K562 (cell line): ENCODE results near the gene MINDY3. TPM values are rescaled to one million over a fixed set of nuclear protein-coding genes. Genes with fewer than 3 reads are reported as not detected.

Experiments
- ATAC-seq: fragments of 200-7000 bp; cut with Tn5 transposase; 3 replicates; pipeline ENCODE4 v1.9.1; 2020; ENCODE audit warnings: moderate library complexity
- BruUV-seq: library from RNA; stranded (reverse); fragments of 400-500 nt; replicated peaks from 2 replicates; lab custom pipeline; 2021; lab: Mats Ljungman, UMichigan
- CTCF ChIA-PET: fragments of 300-600 bp; formaldehyde crosslinking; extraction: SDS; loops from one replicate; lab custom pipeline; 2021; ENCODE audit warnings: low intra/inter-chr PET ratio; lab: Yijun Ruan, JAX
- POLR2A ChIA-PET: fragments of 300-600, 350-650 bp; sonication (Branson Sonifier 250); formaldehyde crosslinking; extraction: SDS; loops from one replicate; lab custom pipeline; 2021; ENCODE audit warnings: antibody characterized with exemption, inconsistent platforms; lab: Yijun Ruan, JAX
- DNase-seq, 4 experiments: peaks; one replicate each; pipeline versions ENCODE4 v3.0.0 to v3.0.0-alpha.2; 2011 to 2018; ENCODE audit warnings: low spot score in 3 of 4, mixed read lengths in 3 of 4; ENCODE audit errors: extremely low read depth in 1 of 4
- FAIRE-seq: peaks from 2 replicates; lab custom pipeline; 2011; peaks lifted over from hg19 to GRCh38; lab: Jason Lieb, UNC
- H2AFZ ChIP-seq: 2 replicates; pipeline ENCODE4 v1.6.0; 2011; ENCODE audit warnings: low read depth, low read length, control low read depth, inconsistent platforms
- H3K27ac ChIP-seq: fragments of 200-600 bp; 3 replicates; pipeline ENCODE4 v1.8.0; 2011; ENCODE audit warnings: low read depth, mild to moderate bottlenecking, control low read depth, inconsistent platforms, low read length, moderate library complexity, mixed read lengths; ENCODE audit errors: extremely low read depth
- H3K27me3 ChIP-seq, 2 experiments: fragments of 300-600 bp in 1 of 2; 2 replicates in 1 of 2; 3 replicates in 1 of 2; pipeline versions ENCODE4 v1.6.0 to v1.8.0; 2011; ENCODE audit warnings: inconsistent platforms in 2 of 2, low read length in 2 of 2, mild to moderate bottlenecking in 1 of 2, mixed read lengths in 1 of 2, moderate library complexity in 1 of 2; ENCODE audit not compliant: control insufficient read depth in 2 of 2, insufficient read depth in 2 of 2
- H3K36me3 ChIP-seq: fragments of 300-600 bp; 3 replicates; pipeline ENCODE4 v1.8.0; 2011; ENCODE audit warnings: mild to moderate bottlenecking, low read length, inconsistent platforms; ENCODE audit not compliant: control insufficient read depth, insufficient read depth
- H3K4me1 ChIP-seq, 2 experiments: fragments of 200-600 bp in 1 of 2; replicated peaks in 1 of 2; 2 replicates in 1 of 2; 3 replicates in 1 of 2; pipeline versions ENCODE4 v1.5.1 to v1.8.0; 2011; ENCODE audit warnings: inconsistent platforms in 2 of 2, low read length in 2 of 2, mild to moderate bottlenecking in 1 of 2, mixed read lengths in 1 of 2, moderate library complexity in 1 of 2; ENCODE audit not compliant: control insufficient read depth in 2 of 2, insufficient read depth in 2 of 2
- H3K4me2 ChIP-seq: 2 replicates; pipeline ENCODE4 v1.6.1; 2011; ENCODE audit warnings: low read length, control low read depth, inconsistent platforms, mixed read lengths; ENCODE audit not compliant: insufficient read depth
- H3K4me3 ChIP-seq: fragments of 200-600 bp; sonication (generic), shearing (Covaris generic); 2 replicates; pipeline ENCODE4 v1.5.1; 2016; ENCODE audit warnings: control low read depth, inconsistent platforms
- H3K79me2 ChIP-seq: fragments of 200-600 bp; 3 replicates; pipeline ENCODE4 v1.8.0; 2011; ENCODE audit warnings: low read length, inconsistent platforms; ENCODE audit not compliant: control insufficient read depth, insufficient read depth
- H3K9ac ChIP-seq, 2 experiments: 2 replicates each; pipeline versions ENCODE4 v1.6.0 to v1.6.1; 2011; ENCODE audit warnings: low read depth in 2 of 2, low read length in 2 of 2, control low read depth in 1 of 2, inconsistent platforms in 1 of 2, mild to moderate bottlenecking in 1 of 2, mixed read lengths in 1 of 2; ENCODE audit not compliant: insufficient read depth in 1 of 2
- H3K9me1 ChIP-seq: one replicate; pipeline ENCODE4 v1.6.0; 2011; ENCODE audit warnings: inconsistent platforms, mild to moderate bottlenecking, low read length, moderate library complexity; ENCODE audit not compliant: control insufficient read depth, insufficient read depth
- H3K9me3 ChIP-seq: replicated peaks from 2 replicates; pipeline ENCODE4 v1.5.1; 2011; ENCODE audit warnings: low read depth, low read length, inconsistent platforms; ENCODE audit not compliant: control insufficient read depth, insufficient read depth
- H4K20me1 ChIP-seq: replicated peaks from 2 replicates; pipeline ENCODE4 v1.6.1; 2011; ENCODE audit warnings: low read length, inconsistent platforms, mixed read lengths; ENCODE audit not compliant: control insufficient read depth, insufficient read depth
- ARID4B ChIP-seq: sonication (generic); formaldehyde crosslinking; IDR thresholded peaks from 2 replicates; pipeline ENCODE4 v1.8.0; 2022; ENCODE audit warnings: mild to moderate bottlenecking, missing genetic modification reagents
- BHLHE40 ChIP-seq: IDR thresholded peaks from 2 replicates; pipeline ENCODE4 v1.6.1; 2011; ENCODE audit warnings: low read length, improper control_type of control experiment
- CREB1 ChIP-seq, 2 experiments: sonication (generic) in 1 of 2; formaldehyde crosslinking in 1 of 2; IDR thresholded peaks; 2 replicates each; pipeline versions ENCODE4 v1.6.1 to v1.8.0; 2012 to 2022; ENCODE audit warnings: inconsistent platforms in 1 of 2, mild to moderate bottlenecking in 1 of 2, missing genetic modification reagents in 1 of 2, moderate library complexity in 1 of 2
- FOXP4 ChIP-seq: sonication (generic); formaldehyde crosslinking; IDR thresholded peaks from 2 replicates; pipeline ENCODE4 v1.8.0; 2022; ENCODE audit warnings: mild to moderate bottlenecking, missing genetic modification reagents, borderline replicate concordance
- RFX1 ChIP-seq: fragments of 450-650 bp; IDR thresholded peaks from 2 replicates; pipeline ENCODE4 v1.6.1; 2016; ENCODE audit warnings: mild to moderate bottlenecking, moderate library complexity
- ZFP1 ChIP-seq: fragments of 450-650 bp; formaldehyde crosslinking; IDR thresholded peaks from 2 replicates; pipeline ENCODE4 v1.4.0; 2020; ENCODE audit warnings: mild to moderate bottlenecking, mixed read lengths
- WGBS: fragments of 100-300 bp; shearing (Covaris generic); methylation state at CpG from one replicate; pipeline ENCODE4 v1.1.6; 2016; ENCODE audit warnings: low coverage, mixed read lengths; ENCODE audit not compliant: insufficient coverage; ENCODE audit errors: missing lambda C conversion rate; 5-methylcytosine and 5-hydroxymethylcytosine counted together
- in situ Hi-C: fragments of 300-500 bp; cut with MboI; formaldehyde crosslinking; loops from 4 replicates; pipeline ENCODE4 v1.15.0; 2018; ENCODE audit warnings: inconsistent platforms, mixed read lengths
- intact Hi-C: fragments of 100-400 bp; cut with micrococcal nuclease; formaldehyde crosslinking; loops from 2 replicates; pipeline ENCODE4 v1.14.2; 2022
- polyA plus RNA-seq, 8 experiments: library from polyadenylated mRNA; depleted of rRNA in 4 of 8; stranded (reverse) in 5 of 8; unstranded in 3 of 8; fragments of >200 nt; fragmentation: Nextera tagmentation in 2 of 8; fragmentation: Illumina TruSeq in 1 of 8; extraction: Ambion mirVana in 2 of 8; extraction: Trizol in 1 of 8; gene quantifications; 2 replicates each; pipeline versions ENCODE4 v1.2.1 to v1.2.3, GENCODE V29; 2011 to 2014; ENCODE audit warnings: inconsistent platforms in 1 of 8, missing spikeins in 1 of 8
- total RNA-seq, 7 experiments: library from RNA; depleted of rRNA in 6 of 7; stranded (reverse); fragments of >200 nt in 6 of 7; fragmentation: Illumina TruSeq in 2 of 7; extraction: Trizol in 2 of 7; gene quantifications; 2 replicates each; pipeline versions ENCODE4 v1.2.1 to v1.2.3, GENCODE V29; 2011 to 2021; ENCODE audit warnings: low replicate concordance in 1 of 7

Gene MINDY3
- total and polyA plus RNA-seq, 9 of the 15 experiments (the other 6 are each of a cell fraction or from before 2014, with no cell fraction given) = 14.0 to 35.9 (median 23.6) TPM

- intact Hi-C loops (no loop called here), in situ Hi-C loops (no loop called here)
- no peak for FAIRE-seq
- Histone ChIP-seq H4K20me1 (no peaks in the 10 kb centered on the region), H3K9me1 (no peaks in the 10 kb centered on the region), H3K9me3 (no peaks in the 10 kb centered on the region), H3K27ac (no peak overlapping the region), H3K36me3 (no peaks in the 10 kb centered on the region), H3K9ac (no peak overlapping the region), H3K79me2 (no peaks in the 10 kb centered on the region), H2AFZ (no peak overlapping the region), H3K27me3 (0 out of 5 replicates have a peak, but pooled peaks cover 0 to 4% of the 10 kb centered on the region in 2 experiments), H3K4me2 (no peak overlapping the region), H3K4me3 (no peak overlapping the region), H3K4me1 (no peaks in the 10 kb centered on the region)
- BruUV-seq = no TSS peak
- ATAC-seq = no peak
- WGBS = 3% methylated on average over 2 of the region's 2 CpGs
- no peak for DNase-seq
- no peak for TF ChIP-seq FOXP4 (CRISPR knock-in tag)
- 0 out of 2 replicates have a peak, but pooled peaks have one; percentile 34 for TF ChIP-seq BHLHE40
- no peak for TF ChIP-seq ZFP1 (CRISPR knock-in tag)
- TF ChIP-seq ARID4B = no peak
- TF ChIP-seq RFX1 = peak; percentile 54
- no peak for TF ChIP-seq CREB1 (IDR thresholded peaks at IDR 0.05)
- no peak for TF ChIP-seq CREB1 (CRISPR knock-in tag; IDR thresholded peaks at IDR 0.05)
- ChIA-PET POLR2A (no interaction called here), CTCF (no interaction called here)
These were observed 105.4 kb downstream of the MINDY3 start for GRCh38 chr10:15754937-15755336.
